SK-N-SH (cell line): ENCODE measurements around the gene N4BP3. TPM values are rescaled to one million over a fixed set of nuclear protein-coding genes. Genes with fewer than 3 reads are reported as not detected.
A peak's percentile ranks its signal among the peaks of the same experiment; 100 is the strongest.

Source experiments
- CTCF ChIA-PET: fragments of 300-600, 350-600 bp; formaldehyde crosslinking; extraction: SDS; loops from one replicate; lab custom pipeline; 2021; lab: Yijun Ruan, JAX
- POLR2A ChIA-PET: fragments of 350-600 bp; sonication (Branson Sonifier 250); formaldehyde crosslinking; extraction: SDS; loops from one replicate; lab custom pipeline; 2020; ENCODE audit warnings: antibody characterized with exemption, inconsistent platforms; lab: Yijun Ruan, JAX
- DNase-seq: peaks from one replicate; pipeline ENCODE4 v3.0.0; 2012
- H2AFZ ChIP-seq: fragments of 200-600 bp; sonication (generic); 2 replicates; pipeline ENCODE4 v1.8.1; 2016; ENCODE audit warnings: antibody characterized with exemption, mild to moderate bottlenecking, low read depth
- H3F3A ChIP-seq: fragments of 200-600 bp; sonication (generic); replicated peaks from 2 replicates; pipeline ENCODE3; 2016; ENCODE audit warnings: antibody characterized with exemption, mild to moderate bottlenecking; ENCODE audit not compliant: insufficient read depth
- H3K27ac ChIP-seq, 2 experiments: fragments of 200-500 bp in 1 of 2; fragments of 200-600 bp in 1 of 2; sonication (Bioruptor generic) in 1 of 2; sonication (generic), shearing (Covaris generic) in 1 of 2; 2 replicates each; pipeline versions ENCODE4 v1.5.1 to v1.6.1; 2014 to 2016; ENCODE audit warnings: low read depth in 2 of 2, inconsistent platforms in 1 of 2, low read length in 1 of 2, mild to moderate bottlenecking in 1 of 2, mixed read lengths in 1 of 2
- H3K27me3 ChIP-seq: fragments of 200-600 bp; sonication (generic), shearing (Covaris generic); 2 replicates; pipeline ENCODE4 v1.6.1; 2016; ENCODE audit warnings: mixed run types; ENCODE audit not compliant: insufficient read depth
- H3K36me3 ChIP-seq, 2 experiments: fragments of 200-500 bp in 1 of 2; fragments of 200-600 bp in 1 of 2; sonication (Bioruptor generic) in 1 of 2; sonication (generic) in 1 of 2; replicated peaks in 1 of 2; 2 replicates each; pipeline versions ENCODE3 to v1.5.1; 2014 to 2016; ENCODE audit warnings: low read length in 1 of 2, mild to moderate bottlenecking in 1 of 2; ENCODE audit not compliant: insufficient read depth in 2 of 2, control insufficient read depth in 1 of 2
- H3K4me1 ChIP-seq, 2 experiments: fragments of 200-500 bp in 1 of 2; fragments of 200-600 bp in 1 of 2; sonication (Bioruptor generic) in 1 of 2; sonication (generic), shearing (Covaris generic) in 1 of 2; 2 replicates each; pipeline versions ENCODE4 v1.5.1 to v1.6.1; 2014 to 2016; ENCODE audit warnings: low read depth in 1 of 2, low read length in 1 of 2, mixed run types in 1 of 2; ENCODE audit not compliant: insufficient read depth in 2 of 2, control insufficient read depth in 1 of 2
- H3K4me2 ChIP-seq: fragments of 200-600 bp; sonication (generic), shearing (Covaris generic); 2 replicates; pipeline ENCODE4 v1.6.1; 2017; ENCODE audit warnings: mixed run types
- H3K4me3 ChIP-seq, 2 experiments: fragments of 200-500 bp in 1 of 2; fragments of 200-600 bp in 1 of 2; sonication (Bioruptor generic) in 1 of 2; sonication (generic), shearing (Covaris generic) in 1 of 2; 2 replicates each; pipeline versions ENCODE4 v1.5.1 to v1.8.1; 2014 to 2016; ENCODE audit warnings: low read depth in 2 of 2, inconsistent platforms in 1 of 2, low read length in 1 of 2, mild to moderate bottlenecking in 1 of 2, mixed read lengths in 1 of 2, moderate library complexity in 1 of 2
- H3K79me2 ChIP-seq: fragments of 200-600 bp; sonication (generic); 2 replicates; pipeline ENCODE4 v1.8.1; 2017; ENCODE audit warnings: mild to moderate bottlenecking; ENCODE audit not compliant: insufficient read depth
- H3K9ac ChIP-seq: fragments of 200-600 bp; sonication (generic); 2 replicates; pipeline ENCODE4 v1.6.1; 2017; ENCODE audit warnings: mixed run types
- H3K9me2 ChIP-seq: fragments of 200-600 bp; sonication (generic); 2 replicates; pipeline ENCODE4 v1.6.1; 2017; ENCODE audit warnings: mixed run types
- H3K9me3 ChIP-seq: fragments of 200-600 bp; sonication (generic); 2 replicates; pipeline ENCODE4 v1.6.1; 2017; ENCODE audit warnings: mixed run types, mild to moderate bottlenecking, moderate library complexity
- H4K20me1 ChIP-seq: fragments of 200-600 bp; sonication (generic); 2 replicates; pipeline ENCODE4 v1.6.1; 2017; ENCODE audit warnings: mild to moderate bottlenecking, mixed run types; ENCODE audit not compliant: insufficient read depth
- ELF1 ChIP-seq: IDR thresholded peaks from 2 replicates; pipeline ENCODE4 v1.4.0; 2012
- FOSL2 ChIP-seq: IDR thresholded peaks from 2 replicates; pipeline ENCODE4 v1.4.0; 2012; ENCODE audit warnings: low read depth, mild to moderate bottlenecking, moderate library complexity, borderline replicate concordance
- GABPA ChIP-seq: IDR thresholded peaks from 2 replicates; pipeline ENCODE4 v1.4.0; 2012; ENCODE audit warnings: low read depth, mild to moderate bottlenecking
- GATA2 ChIP-seq: sonication (generic); formaldehyde crosslinking; IDR thresholded peaks from 2 replicates; pipeline ENCODE4 v1.5.0; 2020; ENCODE audit warnings: mild to moderate bottlenecking, missing genetic modification reagents
- POLR2AphosphoS5 ChIP-seq: IDR thresholded peaks from 2 replicates; pipeline ENCODE4 v1.6.1; 2012; ENCODE audit warnings: low read depth, low read length
- RAD21 ChIP-seq: IDR thresholded peaks from 2 replicates; pipeline ENCODE4 v1.6.1; 2012; ENCODE audit warnings: mild to moderate bottlenecking, low read length
- RCOR1 ChIP-seq: fragments of 150-350 bp; IDR thresholded peaks from 2 replicates; pipeline ENCODE4 v1.6.1; 2017; ENCODE audit warnings: antibody characterized with exemption, low read length
- SMC3 ChIP-seq: IDR thresholded peaks from 2 replicates; pipeline ENCODE4 v1.6.1; 2012; ENCODE audit warnings: low read depth, low read length, improper control_type of control experiment
- USF2 ChIP-seq: fragments of 150-350 bp; IDR thresholded peaks from 2 replicates; pipeline ENCODE4 v1.6.1; 2017; ENCODE audit warnings: antibody characterized with exemption, low read length, low read depth, borderline replicate concordance
- ZBTB33 ChIP-seq: IDR thresholded peaks from 2 replicates; pipeline ENCODE4 v1.4.0; 2012; ENCODE audit warnings: low read depth, borderline replicate concordance
- WGBS: methylation state at CpG from one replicate; pipeline ENCODE4 v1.1.6; 2017; ENCODE audit warnings: low lambda C conversion rate; 5-methylcytosine and 5-hydroxymethylcytosine counted together
- polyA plus RNA-seq, 3 experiments: library from polyadenylated mRNA; depleted of rRNA; stranded (reverse); fragments of >200 nt; gene quantifications; 2 replicates each; pipeline ENCODE4 v1.2.3, GENCODE V29; 2012
- TF ChIP-seq, protein P1 (sequence below): fragments of 200-600 bp; sonication (generic); IDR thresholded peaks from 2 replicates; pipeline ENCODE4 v1.6.1; 2017; ENCODE audit warnings: antibody characterized with exemption, mild to moderate bottlenecking, moderate library complexity
- TF ChIP-seq, protein P2 (sequence below): IDR thresholded peaks from 2 replicates; pipeline ENCODE4 v1.4.0; 2012; ENCODE audit warnings: low read depth
- TF ChIP-seq, protein P3 (sequence below): fragments of 150-350 bp; IDR thresholded peaks from 2 replicates; pipeline ENCODE4 v1.6.1; 2016; ENCODE audit warnings: mild to moderate bottlenecking, low read depth, low read length

N4BP3 gene
- polyA plus RNA-seq, 1 of the 3 experiments (the other 2 are of a cell fraction) = 0.28 TPM

DNA sequence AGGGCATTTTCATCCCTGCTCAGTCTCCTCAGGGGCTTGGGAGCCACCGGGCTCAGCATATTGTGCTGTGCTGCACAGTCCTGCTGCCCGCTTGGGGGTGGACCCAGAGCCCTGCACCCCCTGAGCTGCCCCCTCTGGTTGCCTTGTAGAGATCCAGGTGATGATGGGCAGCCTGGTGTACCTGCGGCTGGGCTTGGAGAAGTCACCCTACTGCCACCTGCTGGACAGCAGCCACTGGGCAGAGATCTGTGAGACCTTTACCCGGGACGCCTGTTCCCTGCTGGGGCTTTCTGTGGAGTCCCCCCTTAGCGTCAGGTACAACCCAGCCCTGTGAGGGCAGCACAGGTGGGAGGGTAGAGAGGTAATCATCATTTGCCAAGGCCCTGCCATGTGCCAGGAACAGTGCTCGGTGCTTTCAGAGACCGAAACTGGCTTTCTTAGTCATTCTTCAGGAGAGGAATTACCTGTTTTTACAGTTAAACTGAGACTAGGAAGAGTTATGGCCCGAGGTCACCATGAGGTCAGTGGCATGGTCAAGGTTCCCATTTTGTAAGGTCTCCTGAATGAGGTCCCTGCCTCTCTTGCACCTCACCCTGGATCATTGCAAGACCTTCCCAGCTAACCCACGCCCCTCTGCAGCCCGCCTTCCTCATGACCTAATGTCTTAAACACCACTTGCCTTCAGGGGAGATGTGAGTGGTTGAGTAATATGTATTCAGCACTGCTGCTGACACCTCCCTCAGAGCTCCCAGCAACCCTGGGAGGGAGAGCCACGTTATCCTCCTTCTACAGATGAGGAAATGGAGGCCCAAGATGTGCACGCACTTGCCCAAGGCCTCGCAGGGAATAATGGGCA is 32.9 kb downstream of the N4BP3 start:
- H3K27ac ChIP-seq = no peak overlapping the region; a peak in 1 of 4 replicates
- 72% methylated on average over 11 of the region's 14 CpGs for WGBS
- peaks cover 0 to 2% of the 10 kb centered on the region in 2 experiments; a peak in 1 of 4 replicates for H3K4me1 ChIP-seq
- DNase-seq = peak; percentile 81
- H3K79me2 ChIP-seq = no peaks in the 10 kb centered on the region
- peaks cover 7% of the 10 kb centered on the region for H4K20me1 ChIP-seq
- H3K27me3 ChIP-seq = no peaks in the 10 kb centered on the region
- TF ChIP-seq GATA2 (no peak), SMC3 (peak; percentile 67), FOSL2 (no peak), GABPA (no peak), RAD21 (peak; percentile 63), RCOR1 (no peak)
- TF ChIP-seq, protein P1, sequence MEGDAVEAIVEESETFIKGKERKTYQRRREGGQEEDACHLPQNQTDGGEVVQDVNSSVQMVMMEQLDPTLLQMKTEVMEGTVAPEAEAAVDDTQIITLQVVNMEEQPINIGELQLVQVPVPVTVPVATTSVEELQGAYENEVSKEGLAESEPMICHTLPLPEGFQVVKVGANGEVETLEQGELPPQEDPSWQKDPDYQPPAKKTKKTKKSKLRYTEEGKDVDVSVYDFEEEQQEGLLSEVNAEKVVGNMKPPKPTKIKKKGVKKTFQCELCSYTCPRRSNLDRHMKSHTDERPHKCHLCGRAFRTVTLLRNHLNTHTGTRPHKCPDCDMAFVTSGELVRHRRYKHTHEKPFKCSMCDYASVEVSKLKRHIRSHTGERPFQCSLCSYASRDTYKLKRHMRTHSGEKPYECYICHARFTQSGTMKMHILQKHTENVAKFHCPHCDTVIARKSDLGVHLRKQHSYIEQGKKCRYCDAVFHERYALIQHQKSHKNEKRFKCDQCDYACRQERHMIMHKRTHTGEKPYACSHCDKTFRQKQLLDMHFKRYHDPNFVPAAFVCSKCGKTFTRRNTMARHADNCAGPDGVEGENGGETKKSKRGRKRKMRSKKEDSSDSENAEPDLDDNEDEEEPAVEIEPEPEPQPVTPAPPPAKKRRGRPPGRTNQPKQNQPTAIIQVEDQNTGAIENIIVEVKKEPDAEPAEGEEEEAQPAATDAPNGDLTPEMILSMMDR = peak; percentile 74
- peaks cover 32 to 88% of the 10 kb centered on the region in 2 experiments for H3K36me3 ChIP-seq
- H3F3A ChIP-seq = peaks cover 10% of the 10 kb centered on the region
- no peak overlapping the region for H3K9ac ChIP-seq
- H3K9me3 ChIP-seq = no peaks in the 10 kb centered on the region
- POLR2A ChIA-PET = interaction anchor here (0.7 to 1.6 kb wide), 2 partner anchors 70 to 71 kb away, joined by 3 read pairs; no protein-coding TSS in a partner anchor
- no peak overlapping the region for H3K4me3 ChIP-seq
- CTCF ChIA-PET = interaction anchor here (0.6 to 18.9 kb wide), 15 partner anchors 8 to 70 kb away, joined by 3 to 319 read pairs (median 4); no protein-coding TSS in a partner anchor
- no peaks in the 10 kb centered on the region for H3K9me2 ChIP-seq
- no peak overlapping the region for H2AFZ ChIP-seq
- no peak overlapping the region for H3K4me2 ChIP-seq

DNA sequence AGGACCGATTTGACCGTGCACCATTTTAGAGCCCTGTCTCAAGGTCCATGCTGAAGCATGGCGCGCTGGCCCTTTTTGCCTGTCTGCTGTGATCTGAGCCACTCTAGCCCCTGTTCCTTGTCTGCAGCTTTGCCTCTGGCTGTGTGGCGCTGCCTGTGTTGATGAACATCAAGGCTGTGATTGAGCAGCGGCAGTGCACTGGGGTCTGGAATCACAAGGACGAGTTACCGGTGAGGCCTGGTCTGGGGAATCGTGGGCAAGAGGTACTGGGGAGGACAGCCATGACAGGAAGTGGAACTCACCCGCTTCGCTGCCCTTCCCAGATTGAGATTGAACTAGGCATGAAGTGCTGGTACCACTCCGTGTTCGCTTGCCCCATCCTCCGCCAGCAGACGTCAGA is 34.1 kb downstream of the N4BP3 start:
- ChIA-PET POLR2A (interaction anchor here (0.7 kb wide), 1 partner anchor 72 kb away, joined by 3 read pairs; no protein-coding TSS in a partner anchor), CTCF (interaction anchor here (1.0 to 18.9 kb wide), 5 partner anchors 9 to 72 kb away, joined by 3 to 319 read pairs (median 23); no protein-coding TSS in a partner anchor)
- Histone ChIP-seq H3K4me3 (no peak overlapping the region), H3K27ac (no peak overlapping the region; a peak in 1 of 4 replicates), H3K4me1 (peaks cover 0 to 13% of the 10 kb centered on the region in 2 experiments; a peak in 3 of 4 replicates), H3K9ac (no peak overlapping the region), H3K27me3 (no peaks in the 10 kb centered on the region), H3F3A (peaks cover 10% of the 10 kb centered on the region), H3K9me3 (no peaks in the 10 kb centered on the region), H3K36me3 (peaks cover 31 to 86% of the 10 kb centered on the region in 2 experiments), H3K9me2 (no peaks in the 10 kb centered on the region), H3K4me2 (no peak overlapping the region), H4K20me1 (peaks cover 7% of the 10 kb centered on the region), H2AFZ (no peak overlapping the region), H3K79me2 (peaks cover 9% of the 10 kb centered on the region; the same call in 1 of the 2 replicates)
- WGBS = 86% methylated on average over 13 of the region's 15 CpGs
- DNase-seq = no peak
- TF ChIP-seq ZBTB33 = no peak
- TF ChIP-seq POLR2AphosphoS5 = no peak
- TF ChIP-seq, protein P2, sequence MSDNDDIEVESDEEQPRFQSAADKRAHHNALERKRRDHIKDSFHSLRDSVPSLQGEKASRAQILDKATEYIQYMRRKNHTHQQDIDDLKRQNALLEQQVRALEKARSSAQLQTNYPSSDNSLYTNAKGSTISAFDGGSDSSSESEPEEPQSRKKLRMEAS = no peak
- TF ChIP-seq, protein P3, sequence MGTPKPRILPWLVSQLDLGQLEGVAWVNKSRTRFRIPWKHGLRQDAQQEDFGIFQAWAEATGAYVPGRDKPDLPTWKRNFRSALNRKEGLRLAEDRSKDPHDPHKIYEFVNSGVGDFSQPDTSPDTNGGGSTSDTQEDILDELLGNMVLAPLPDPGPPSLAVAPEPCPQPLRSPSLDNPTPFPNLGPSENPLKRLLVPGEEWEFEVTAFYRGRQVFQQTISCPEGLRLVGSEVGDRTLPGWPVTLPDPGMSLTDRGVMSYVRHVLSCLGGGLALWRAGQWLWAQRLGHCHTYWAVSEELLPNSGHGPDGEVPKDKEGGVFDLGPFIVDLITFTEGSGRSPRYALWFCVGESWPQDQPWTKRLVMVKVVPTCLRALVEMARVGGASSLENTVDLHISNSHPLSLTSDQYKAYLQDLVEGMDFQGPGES = no peak
- no peak for TF ChIP-seq USF2
- no peak for TF ChIP-seq ELF1
